ENCODE results near the gene TPSD1. TPM values are rescaled to one million over a fixed set of nuclear protein-coding genes. Genes with fewer than 3 reads are reported as not detected.

Gene TPSD1
- polyA plus RNA-seq, 1 donor = 0.49 TPM

GRCh38 chr16:1299012-1299867, 43.4 kb downstream of the TPSD1 start:
- DNase-seq (ENCODE audit: low read depth) = no peak

DNA sequence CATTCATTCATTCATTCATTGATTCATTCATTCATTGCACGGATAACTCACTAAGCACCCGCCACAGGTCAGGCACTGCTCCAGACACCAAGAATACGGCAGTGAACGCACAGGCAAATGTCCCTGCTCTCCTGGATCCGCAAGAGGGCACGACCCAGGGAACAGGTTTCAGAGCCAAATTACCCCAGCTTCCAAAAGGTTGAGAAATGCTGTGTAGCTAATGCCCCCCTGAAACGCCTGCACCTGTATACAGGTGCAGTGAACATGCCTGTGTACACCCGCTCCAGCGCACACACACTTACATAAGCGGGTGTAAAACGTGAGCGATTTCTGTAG, 44.0 kb downstream of the TPSD1 start:
- no peak for DNase-seq (ENCODE audit: low read depth)

- DNase-seq (ENCODE audit: low read depth) = no peak
Observed at GRCh38 chr16:1300664-1301476, 45.0 kb downstream of the TPSD1 start.

- no peak for DNase-seq (ENCODE audit: low read depth)
Observed at GRCh38 chr16:1301562-1301961, 45.7 kb downstream of the TPSD1 start.

GRCh38 chr16:1305823-1306222, 50.0 kb downstream of the TPSD1 start:
- no peak for DNase-seq (ENCODE audit: low read depth)

DNA sequence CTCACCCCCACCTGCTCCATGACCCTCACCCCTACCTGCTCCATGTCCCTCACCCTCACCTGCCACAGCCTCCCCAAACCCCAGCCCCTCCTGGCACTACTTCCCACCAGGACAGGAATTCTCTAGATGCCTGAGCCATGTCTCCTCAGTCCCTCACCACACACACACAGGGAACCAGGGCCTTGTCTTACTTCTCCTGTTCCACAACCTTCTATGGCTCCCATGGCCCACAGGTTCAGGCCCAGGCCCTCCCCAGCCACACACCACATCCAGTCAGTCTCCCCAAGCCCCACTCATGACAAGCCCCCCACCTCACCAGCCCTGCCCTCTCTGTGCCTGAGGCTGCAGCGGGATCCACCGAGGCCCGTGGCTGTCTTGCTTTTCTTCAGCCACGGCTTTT, 50.5 kb downstream of the TPSD1 start:
- DNase-seq (ENCODE audit: low read depth) = no peak

GRCh38 chr16:1308036-1308976, 52.4 kb downstream of the TPSD1 start:
- DNase-seq (ENCODE audit: low read depth) = no peak

Other genes starting within 250 kb of the TPSD1 start
- gene SSTR5, start 183.3 kb upstream of the TPSD1 start, polyA plus RNA-seq (ENCODE audit: insufficient read length) = not detected
- gene C1QTNF8, start 159.8 kb upstream of the TPSD1 start, polyA plus RNA-seq (ENCODE audit: insufficient read length) = not detected
- gene CACNA1H, start 103.0 kb upstream of the TPSD1 start, polyA plus RNA-seq (ENCODE audit: insufficient read length) = 51.6 TPM
- 1.4 TPM for gene TPSG1, start 30.8 kb upstream of the TPSD1 start, polyA plus RNA-seq (ENCODE audit: insufficient read length)
- 2.6 TPM for gene TPSB2, start 25.9 kb upstream of the TPSD1 start, polyA plus RNA-seq (ENCODE audit: insufficient read length)
- gene TPSAB1, start 15.4 kb upstream of the TPSD1 start, polyA plus RNA-seq (ENCODE audit: insufficient read length) = 1.2 TPM
- gene UBE2I, start 53.6 kb downstream of the TPSD1 start, polyA plus RNA-seq (ENCODE audit: insufficient read length) = 91.1 TPM
- gene BAIAP3, start 77.6 kb downstream of the TPSD1 start, polyA plus RNA-seq (ENCODE audit: insufficient read length) = 0.65 TPM
- 49.3 TPM for gene TSR3, start 95.8 kb downstream of the TPSD1 start, polyA plus RNA-seq (ENCODE audit: insufficient read length)
- 39.1 TPM for gene GNPTG, start 95.9 kb downstream of the TPSD1 start, polyA plus RNA-seq (ENCODE audit: insufficient read length)
- 7.5 TPM for gene UNKL, start 158.6 kb downstream of the TPSD1 start, polyA plus RNA-seq (ENCODE audit: insufficient read length)
- gene UQCC4, start 164.7 kb downstream of the TPSD1 start, polyA plus RNA-seq (ENCODE audit: insufficient read length) = 11.5 TPM
- 0.20 TPM for gene PERCC1, start 175.0 kb downstream of the TPSD1 start, polyA plus RNA-seq (ENCODE audit: insufficient read length)
- gene CCDC154, start 188.5 kb downstream of the TPSD1 start, polyA plus RNA-seq (ENCODE audit: insufficient read length) = 2.3 TPM
- gene CLCN7, start 219.0 kb downstream of the TPSD1 start, polyA plus RNA-seq (ENCODE audit: insufficient read length) = 33.0 TPM
- gene PTX4, start 232.9 kb downstream of the TPSD1 start, polyA plus RNA-seq (ENCODE audit: insufficient read length) = 0.53 TPM
- 30.8 TPM for gene TELO2, start 237.3 kb downstream of the TPSD1 start, polyA plus RNA-seq (ENCODE audit: insufficient read length)

Data from forelimb muscle (tissue), 1 donor.